DND-41 (cell line): ENCODE results near the gene LSR.

Source experiments
- ATAC-seq: fragments of 200-7000 bp; cut with Tn5 transposase; 3 replicates; pipeline ENCODE4 v1.9.1; 2021; ENCODE audit warnings: low read depth; ENCODE audit not compliant: insufficient read depth
- DNase-seq: peaks from one replicate; pipeline ENCODE4 v3.0.0-alpha.2; 2020
- H2AFZ ChIP-seq: 2 replicates; pipeline ENCODE4 v1.6.0; 2012; ENCODE audit warnings: low read depth, low read length
- H3K27ac ChIP-seq: 2 replicates; pipeline ENCODE4 v1.5.1; 2012; ENCODE audit warnings: low read length, inconsistent platforms
- H3K27me3 ChIP-seq: fragments of 200-600 bp; sonication (generic); 2 replicates; pipeline ENCODE4 v1.6.0; 2012; ENCODE audit warnings: low read length, mild to moderate bottlenecking, inconsistent platforms; ENCODE audit not compliant: insufficient read depth, poor library complexity
- H3K36me3 ChIP-seq: 2 replicates; pipeline ENCODE4 v1.5.1; 2012; ENCODE audit warnings: low read length, inconsistent platforms; ENCODE audit not compliant: insufficient read depth
- H3K4me1 ChIP-seq: 2 replicates; pipeline ENCODE4 v1.5.1; 2012; ENCODE audit warnings: mild to moderate bottlenecking, low read length; ENCODE audit not compliant: insufficient read depth
- H3K4me2 ChIP-seq: 2 replicates; pipeline ENCODE4 v1.6.0; 2012; ENCODE audit warnings: mild to moderate bottlenecking, moderate library complexity, low read length, inconsistent platforms; ENCODE audit not compliant: insufficient read depth
- H3K4me3 ChIP-seq, 2 experiments: fragments of 200-600 bp in 1 of 2; shearing (Covaris generic) in 1 of 2; 2 replicates each; pipeline ENCODE4 v1.5.1; 2012 to 2016; ENCODE audit warnings: inconsistent platforms in 2 of 2, low read length in 2 of 2, mild to moderate bottlenecking in 2 of 2, low read depth in 1 of 2, moderate library complexity in 1 of 2
- H3K79me2 ChIP-seq: 2 replicates; pipeline ENCODE4 v1.6.0; 2012; ENCODE audit warnings: low read length, inconsistent platforms; ENCODE audit not compliant: insufficient read depth
- H3K9ac ChIP-seq: 2 replicates; pipeline ENCODE4 v1.6.0; 2012; ENCODE audit warnings: low read depth, mild to moderate bottlenecking, inconsistent platforms, low read length, moderate library complexity
- H3K9me3 ChIP-seq: 2 replicates; pipeline ENCODE4 v1.5.1; 2012; ENCODE audit warnings: low read length, moderate library complexity, mild to moderate bottlenecking, inconsistent platforms; ENCODE audit not compliant: insufficient read depth, severe bottlenecking
- H4K20me1 ChIP-seq: 2 replicates; pipeline ENCODE4 v1.6.0; 2012; ENCODE audit warnings: low read length; ENCODE audit not compliant: insufficient read depth
- CTCF ChIP-seq: IDR thresholded peaks from 2 replicates; pipeline ENCODE4 v1.5.1; 2012; ENCODE audit warnings: borderline replicate concordance, low read length, moderate library complexity, mild to moderate bottlenecking; ENCODE audit not compliant: poor library complexity, severe bottlenecking; ENCODE audit errors: extremely low read depth
- EZH2 ChIP-seq: IDR thresholded peaks from 3 replicates; pipeline ENCODE4 v1.6.1; 2012; ENCODE audit warnings: borderline replicate concordance, low read depth, mild to moderate bottlenecking, moderate library complexity, low read length, inconsistent platforms; ENCODE audit not compliant: severe bottlenecking

LSR gene

DNA sequence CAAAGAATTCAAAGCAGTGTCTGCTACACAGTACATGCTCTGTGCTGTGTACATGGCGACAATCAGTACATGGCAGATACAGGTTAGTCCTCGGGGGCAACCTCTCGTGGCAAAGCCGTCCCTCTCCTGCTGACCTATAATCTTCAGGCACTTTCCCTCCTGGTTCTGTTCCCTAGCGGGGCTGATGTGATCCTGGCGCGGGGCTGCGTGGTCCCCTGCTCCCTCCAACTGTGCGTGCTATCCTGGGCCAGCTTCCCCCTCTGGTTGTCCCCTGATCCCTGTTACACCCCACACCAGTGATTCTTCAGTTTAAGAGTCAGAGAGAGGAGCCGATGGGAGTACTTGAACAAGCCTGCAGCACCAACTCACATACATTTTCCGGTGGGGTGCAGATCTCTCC lies 55.2 kb downstream of the LSR start:
- Histone ChIP-seq H3K4me1 (no peaks in the 10 kb centered on the region), H2AFZ (no peak overlapping the region), H3K27ac (no peak overlapping the region), H3K36me3 (no peaks in the 10 kb centered on the region), H3K27me3 (no peaks in the 10 kb centered on the region), H3K4me3 (no peak overlapping the region), H3K4me2 (no peak overlapping the region), H4K20me1 (no peaks in the 10 kb centered on the region), H3K79me2 (no peaks in the 10 kb centered on the region), H3K9ac (no peak overlapping the region), H3K9me3 (no peaks in the 10 kb centered on the region)
- ATAC-seq (no peak), DNase-seq (no peak)
- no peak for TF ChIP-seq EZH2
- no peak for TF ChIP-seq CTCF

GRCh38 chr19:35305181-35305580 lies 56.4 kb downstream of the LSR start:
- Histone ChIP-seq H3K4me2 (no peak overlapping the region), H4K20me1 (no peaks in the 10 kb centered on the region), H3K27me3 (no peaks in the 10 kb centered on the region), H3K79me2 (no peaks in the 10 kb centered on the region), H3K36me3 (no peaks in the 10 kb centered on the region), H3K4me1 (no peaks in the 10 kb centered on the region), H2AFZ (no peak overlapping the region), H3K9ac (no peak overlapping the region), H3K27ac (no peak overlapping the region), H3K9me3 (no peaks in the 10 kb centered on the region), H3K4me3 (no peak overlapping the region)
- DNase-seq (no peak), ATAC-seq (no peak)
- TF ChIP-seq EZH2, result no peak
- no peak for TF ChIP-seq CTCF

GRCh38 chr19:35306473-35307246 lies 57.9 kb downstream of the LSR start:
- no peaks in the 10 kb centered on the region for H4K20me1 ChIP-seq
- H3K27me3 ChIP-seq, result no peaks in the 10 kb centered on the region
- H3K9me3 ChIP-seq, result no peaks in the 10 kb centered on the region
- no peak overlapping the region for H3K4me3 ChIP-seq
- ATAC-seq (peak; percentile 53; the same call in 2 of the 3 replicates), DNase-seq (peak; percentile 18)
- no peak overlapping the region for H3K27ac ChIP-seq
- H3K79me2 ChIP-seq, result no peaks in the 10 kb centered on the region
- no peak overlapping the region for H2AFZ ChIP-seq
- H3K9ac ChIP-seq, result no peak overlapping the region
- no peak overlapping the region for H3K4me2 ChIP-seq
- TF ChIP-seq EZH2 (no peak), CTCF (peak; percentile 60)
- no peaks in the 10 kb centered on the region for H3K4me1 ChIP-seq
- H3K36me3 ChIP-seq, result no peaks in the 10 kb centered on the region
